Stimulated activated CD8-positive, alpha-beta memory T cell treated with anti-CD3 and anti-CD28 coated beads, Interleukin-7, amount 100 ng/mL, for 1 hour (primary cell): ENCODE measurements around the gene PNMA6E.
"Not testable (repeated sequence)": the region's sequence is repeated elsewhere in the genome, so short reads cannot be mapped to it uniquely, and the experiment has no call there.

ENCODE experiments used
- DNase-seq, 2 donors: peaks; one replicate each; pipeline ENCODE4 v3.0.0-alpha.2; 2020; ENCODE audit warnings: low read depth in 2 of 2

Gene PNMA6E

GRCh38 chrX:153408221-153408721, 7.1 kb upstream of the PNMA6E start:
- no peak for DNase-seq

GRCh38 chrX:153407736-153408135, 6.6 kb upstream of the PNMA6E start:
- no peak for DNase-seq

- no peak for DNase-seq
Measured at GRCh38 chrX:153406903-153407302, 5.8 kb upstream of the PNMA6E start.

DNA sequence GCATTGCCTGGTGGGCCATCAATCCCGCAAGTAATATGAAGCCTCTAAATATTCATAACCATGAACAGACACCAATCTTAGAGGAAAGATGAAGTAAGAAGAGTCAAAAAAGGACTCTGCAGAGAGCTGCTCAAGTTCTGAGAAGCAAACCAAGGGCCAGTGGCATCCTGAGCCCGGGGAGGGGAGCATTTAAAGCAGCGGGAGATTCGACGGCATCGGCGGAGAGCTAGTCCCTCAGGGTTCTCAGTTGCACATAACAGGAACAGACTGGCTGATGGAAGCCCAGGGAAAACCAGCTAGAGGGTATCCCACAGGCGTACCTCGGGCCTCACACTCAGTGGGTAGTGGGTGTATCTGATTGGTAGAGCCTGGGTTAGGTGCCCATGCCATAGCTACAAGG, 4.9 kb upstream of the PNMA6E start:
- DNase-seq, result no peak

- no peak for DNase-seq
Measured at GRCh38 chrX:153405426-153405825, 4.3 kb upstream of the PNMA6E start.

DNA sequence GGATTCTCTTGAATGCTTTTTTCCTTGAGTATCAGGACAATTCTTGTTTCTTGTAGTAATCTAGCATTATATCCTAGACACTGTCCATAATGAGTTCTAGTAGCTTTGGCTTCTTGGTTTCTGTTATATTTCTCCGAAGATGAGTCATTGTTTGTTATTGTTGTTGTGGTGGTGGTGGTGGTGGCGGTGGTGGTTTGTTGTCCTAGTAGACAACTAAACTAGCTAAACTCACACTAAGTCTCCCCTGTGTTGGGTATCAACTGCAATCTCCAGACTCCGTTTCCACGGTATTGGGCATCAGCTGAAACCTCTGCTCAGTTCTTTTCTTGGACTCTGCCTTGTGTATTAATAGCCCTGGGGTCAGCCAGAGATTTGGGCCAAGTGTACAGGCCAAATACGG, 3.2 kb upstream of the PNMA6E start:
- not testable (repeated sequence) for DNase-seq

- DNase-seq, result peak in 1 of 2 donors; percentile 10
Measured at GRCh38 chrX:153400146-153401132, 711 bp downstream of the PNMA6E start.

DNA sequence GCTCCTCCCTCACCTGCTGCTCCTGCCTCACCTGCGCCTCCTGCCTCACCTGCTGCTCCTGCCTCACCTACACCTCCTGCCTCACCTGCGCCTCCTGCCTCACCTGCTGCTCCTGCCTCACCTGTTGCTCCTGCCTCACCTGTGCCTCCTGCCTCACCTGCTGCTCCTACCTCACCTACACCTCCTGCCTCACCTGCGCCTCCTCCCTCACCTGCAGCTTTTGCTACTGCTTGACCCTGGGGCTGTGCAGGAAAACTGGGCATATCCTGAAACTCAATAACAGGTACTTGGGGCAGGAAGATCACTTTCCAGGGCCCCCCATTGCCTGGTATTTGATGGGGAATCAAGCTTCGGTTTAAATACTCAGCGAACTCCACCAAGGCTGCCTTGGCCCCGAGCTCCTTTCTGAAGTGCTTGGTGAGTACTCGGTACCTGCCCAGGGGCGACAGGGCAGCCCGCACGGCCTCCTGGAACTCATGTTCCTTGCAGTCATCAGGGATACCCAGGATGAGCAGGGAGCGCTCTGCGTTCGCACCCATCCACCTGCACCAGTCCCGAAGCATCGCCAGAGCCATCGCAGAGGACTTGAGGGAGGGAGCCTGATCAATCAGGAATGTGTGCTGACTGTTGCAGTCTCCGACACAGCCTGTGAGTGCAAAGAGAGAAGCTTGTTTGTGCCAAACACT, 2.7 kb downstream of the PNMA6E start:
- no peak for DNase-seq

DNA sequence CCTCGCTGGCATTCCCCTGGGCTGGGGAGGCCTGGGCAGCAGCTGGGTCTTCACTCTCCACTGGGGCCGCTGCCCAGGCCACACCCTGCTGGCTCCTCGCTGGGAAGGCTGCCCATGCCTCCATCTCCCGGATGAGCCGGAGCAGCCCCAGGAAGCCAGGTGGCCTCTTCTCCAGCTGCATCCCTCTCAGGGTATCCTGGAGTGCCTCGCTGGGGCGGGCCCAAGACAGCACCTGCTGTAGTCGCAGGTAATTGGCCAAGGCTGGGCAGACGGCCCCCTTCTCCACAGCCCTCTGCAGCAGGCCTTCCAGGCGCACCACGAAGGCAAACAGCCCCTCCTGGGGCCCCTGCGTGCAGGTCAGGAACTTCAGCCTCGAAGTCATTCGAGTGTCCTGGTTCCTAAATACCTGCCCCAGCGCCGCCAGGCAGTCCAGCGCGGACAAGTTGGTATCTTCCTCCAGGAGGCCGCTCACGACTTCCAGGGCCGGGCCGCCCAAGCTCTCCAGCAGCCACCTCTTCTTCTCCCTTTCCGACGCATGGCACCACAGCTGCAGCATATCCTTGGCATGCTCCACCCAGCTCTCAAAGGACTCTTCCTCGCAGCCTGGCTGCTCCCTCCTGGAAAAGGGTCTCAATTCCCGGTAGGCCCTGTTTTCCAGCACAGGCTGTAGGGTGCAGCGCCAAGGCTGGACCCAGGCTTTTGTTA, 3.7 kb downstream of the PNMA6E start:
- no peak for DNase-seq

DNA sequence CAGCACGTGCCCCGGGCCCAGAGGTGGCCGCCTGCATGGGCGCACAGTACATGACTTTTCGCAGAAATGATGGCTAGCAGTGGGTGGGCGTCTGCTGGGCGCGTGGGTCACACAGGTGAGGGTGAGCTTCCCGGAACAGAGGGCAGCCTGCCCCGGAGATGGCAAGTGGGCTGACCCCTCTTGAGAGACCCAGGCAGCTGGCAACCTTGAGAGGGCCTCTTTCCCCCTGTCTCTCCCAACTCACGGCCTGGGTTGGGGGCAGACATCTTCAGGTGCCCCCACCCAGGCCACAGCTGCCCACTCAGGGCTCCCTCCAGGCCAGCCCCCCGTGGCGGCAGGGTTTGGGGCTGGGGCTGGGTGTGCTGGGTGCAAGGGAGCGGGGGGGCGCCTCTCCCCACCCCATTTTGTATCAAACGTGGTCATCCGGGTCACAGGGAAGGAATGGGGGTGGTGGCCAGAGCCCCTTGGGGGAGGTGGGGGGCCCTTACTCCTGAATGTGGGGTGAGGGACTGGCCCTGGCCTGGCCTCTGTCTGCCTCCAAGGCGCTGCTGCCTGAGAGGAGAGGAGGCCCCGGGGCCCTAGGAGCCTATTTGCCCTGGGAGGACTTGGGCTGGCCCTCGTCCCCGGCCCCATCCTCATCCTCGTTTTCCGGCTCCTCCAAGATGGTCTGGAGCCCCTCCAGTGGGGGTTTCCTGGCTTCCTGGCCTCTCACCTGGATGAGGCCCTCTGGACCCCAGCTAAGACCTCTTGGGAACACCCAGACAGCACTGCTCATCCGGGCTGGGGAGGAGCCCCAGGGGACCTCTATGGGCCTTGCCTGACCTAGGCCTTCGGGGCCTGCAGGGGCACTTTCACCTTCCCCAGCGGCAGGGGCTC, 4.6 kb downstream of the PNMA6E start:
- DNase-seq, result no peak

DNA sequence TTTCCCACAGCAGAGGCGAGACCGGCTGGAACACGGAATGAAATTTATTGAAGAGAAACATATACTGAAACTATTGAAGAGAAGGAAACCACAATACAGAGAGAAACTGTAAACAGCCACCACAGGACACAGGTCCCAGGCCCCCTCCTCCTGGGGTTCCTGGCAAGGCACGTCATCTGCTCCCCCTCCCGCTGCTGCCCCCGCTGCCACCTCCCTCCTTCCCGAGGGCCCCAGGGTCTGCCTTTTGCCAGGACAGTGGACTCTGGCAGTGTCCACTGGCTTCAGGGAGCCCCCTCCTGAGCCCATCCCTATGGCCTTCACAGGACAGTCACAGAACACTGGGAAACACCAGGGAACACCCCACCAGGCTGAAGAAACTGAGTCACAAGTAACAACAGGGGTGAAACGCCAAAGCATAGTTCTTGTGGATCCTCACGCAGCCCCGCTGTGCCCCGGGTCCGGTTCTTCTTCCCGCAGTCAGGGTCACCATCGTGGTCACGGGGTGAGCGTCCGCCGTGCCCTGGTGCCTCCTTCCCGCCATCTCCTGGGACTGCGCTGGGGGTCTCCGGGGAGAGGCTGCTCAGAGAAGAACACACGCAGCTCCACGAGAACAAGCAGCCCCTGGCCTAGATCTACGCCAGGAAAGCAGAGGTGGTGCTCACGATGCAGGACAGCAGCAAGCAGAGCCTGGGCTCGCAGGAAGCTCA, 5.4 kb downstream of the PNMA6E start:
- DNase-seq, result no peak

DNA sequence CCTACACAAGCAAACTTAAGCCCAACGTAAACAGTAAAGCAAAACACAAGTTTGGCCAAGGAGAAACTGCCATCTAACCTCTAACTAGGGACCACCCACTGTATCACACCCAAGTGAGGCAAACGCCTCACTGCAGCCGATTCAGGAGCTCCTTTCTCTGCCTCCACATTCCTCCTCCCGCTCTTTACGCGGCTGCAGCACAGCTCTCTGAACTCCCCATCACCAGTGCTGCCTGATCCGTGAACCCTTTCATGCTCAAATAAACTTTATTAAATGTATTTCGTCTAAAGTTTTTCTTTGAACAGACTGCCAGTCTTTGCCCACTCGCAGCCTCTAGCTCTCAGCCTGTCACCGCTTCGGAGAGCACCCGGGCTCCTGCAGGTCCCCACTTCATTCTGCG, 6.5 kb downstream of the PNMA6E start:
- DNase-seq, result no peak

DNA sequence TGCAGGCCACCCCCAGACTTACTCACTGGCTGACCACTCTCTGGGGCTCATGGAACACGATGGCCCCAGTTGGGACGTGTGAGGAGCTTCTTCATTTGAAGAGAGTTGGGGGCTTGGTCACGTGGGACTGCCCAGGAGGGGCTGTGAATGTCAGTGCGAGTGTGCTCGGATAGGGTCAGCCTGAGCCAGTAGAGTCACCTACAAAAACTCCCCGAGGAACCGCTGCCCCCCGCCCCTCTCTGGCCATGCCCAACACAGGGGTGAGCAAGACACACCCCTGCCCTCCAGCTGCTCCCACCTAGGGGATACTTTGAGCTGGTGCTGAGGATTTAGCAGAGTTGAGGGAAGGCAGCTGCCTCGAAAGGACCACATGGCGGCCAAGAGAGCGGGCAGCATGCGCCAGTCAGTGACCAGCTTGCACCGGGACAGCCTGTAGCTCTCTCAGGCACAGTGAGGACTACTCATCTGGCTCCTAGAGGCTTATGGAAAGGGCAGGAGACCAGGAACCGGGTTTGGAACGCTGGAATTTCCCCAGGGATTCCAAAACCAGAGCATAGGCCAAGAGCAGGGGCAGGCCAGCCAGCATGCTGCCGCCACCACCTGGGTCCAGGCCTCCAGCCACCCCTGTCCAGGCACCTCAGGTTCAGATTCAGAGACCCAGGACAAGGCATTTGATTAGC, 8.4 kb downstream of the PNMA6E start:
- DNase-seq, result no peak

GRCh38 chrX:153389460-153389768, 11.7 kb downstream of the PNMA6E start:
- not testable (repeated sequence) for DNase-seq

DNA sequence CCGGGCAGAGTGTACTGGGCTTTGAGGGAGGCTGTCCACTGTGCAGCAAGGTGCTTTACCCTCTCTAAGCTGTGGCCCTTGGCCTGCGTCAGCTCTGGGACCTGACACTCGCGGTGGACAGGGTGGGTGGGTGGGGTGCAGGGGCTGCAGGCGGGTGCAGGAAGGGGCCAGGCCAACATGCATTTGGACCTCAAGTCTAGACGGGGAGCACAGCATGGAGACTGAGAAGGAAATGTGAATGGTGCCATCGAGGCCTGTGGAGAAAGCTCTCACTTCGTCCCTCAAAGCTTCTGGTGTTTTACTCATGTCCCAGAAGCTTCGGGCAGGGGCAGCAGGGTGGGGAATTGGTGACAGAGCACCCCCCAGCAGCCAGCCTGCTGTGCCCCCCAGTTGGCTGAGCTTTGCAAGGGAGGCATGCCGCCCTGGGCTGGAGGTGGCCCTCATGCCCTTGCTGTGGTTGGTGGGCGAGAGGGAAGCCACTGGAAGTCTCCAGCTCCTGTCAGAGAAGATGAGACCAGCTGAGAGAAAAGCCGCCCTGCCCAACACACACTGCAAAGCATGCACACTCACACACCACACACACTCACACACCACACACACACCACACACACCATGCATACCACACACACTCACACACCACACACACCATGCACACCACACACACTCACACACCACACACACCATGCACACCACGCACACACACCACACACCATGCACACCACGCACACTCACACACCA, 12.3 kb downstream of the PNMA6E start:
- DNase-seq, result no peak

DNA sequence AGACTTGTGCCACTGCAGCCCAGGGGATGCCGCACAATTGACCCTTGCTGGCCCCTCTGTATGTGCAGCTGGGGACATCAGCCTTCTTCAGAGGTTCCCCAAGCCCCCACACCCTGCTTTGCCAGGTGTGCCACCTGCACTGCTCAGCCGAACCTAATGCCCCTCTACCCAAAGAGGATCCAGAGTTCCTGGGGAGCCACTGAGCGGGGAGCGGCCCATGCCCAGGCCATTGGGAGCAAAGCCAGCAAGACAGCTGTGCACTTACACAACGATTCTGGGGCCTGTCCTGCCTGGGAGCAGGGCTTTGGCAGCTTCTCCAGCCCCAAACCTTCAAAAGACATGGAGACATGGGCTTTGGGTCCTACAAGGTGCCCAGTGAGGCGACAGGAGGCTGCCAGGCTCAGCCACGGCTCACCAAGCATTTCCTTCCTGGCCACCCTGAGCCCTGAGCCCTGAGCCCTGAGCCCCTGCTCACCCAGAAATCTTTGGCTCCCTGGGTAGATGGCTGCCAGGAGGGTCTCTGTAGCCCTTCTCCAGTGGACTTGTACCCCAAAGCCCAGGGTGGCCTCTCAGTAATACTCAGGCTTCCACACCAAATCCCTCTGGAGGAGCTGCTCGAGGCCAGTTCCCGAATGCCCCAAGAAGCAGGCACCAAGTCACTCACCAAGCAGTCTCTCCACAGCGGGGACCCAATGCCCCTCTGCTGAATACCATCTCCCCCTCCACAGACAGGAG, 13.0 kb downstream of the PNMA6E start:
- DNase-seq, result no peak

DNA sequence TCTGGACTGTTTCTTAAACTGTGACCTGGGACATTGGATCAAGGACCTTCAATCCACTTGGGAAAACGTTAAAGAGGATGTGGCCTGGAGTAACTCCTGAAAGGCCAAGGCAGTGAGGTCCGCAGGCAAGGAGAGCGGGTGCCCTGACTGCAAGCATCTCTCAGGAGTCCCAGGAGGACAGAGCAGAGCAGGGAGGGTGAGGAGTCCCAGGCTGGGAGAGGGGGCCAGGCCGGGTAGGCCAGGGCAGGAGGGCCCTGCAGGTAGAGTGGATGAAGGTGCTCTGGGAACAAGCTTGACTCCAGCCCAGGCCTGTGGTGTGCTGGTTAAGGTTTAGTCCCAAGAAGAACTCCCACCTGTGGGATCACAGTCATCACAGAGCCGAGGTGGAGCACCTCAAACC, 13.8 kb downstream of the PNMA6E start:
- no peak for DNase-seq

GRCh38 chrX:153386097-153386496, 15.1 kb downstream of the PNMA6E start:
- DNase-seq, result no peak

DNA sequence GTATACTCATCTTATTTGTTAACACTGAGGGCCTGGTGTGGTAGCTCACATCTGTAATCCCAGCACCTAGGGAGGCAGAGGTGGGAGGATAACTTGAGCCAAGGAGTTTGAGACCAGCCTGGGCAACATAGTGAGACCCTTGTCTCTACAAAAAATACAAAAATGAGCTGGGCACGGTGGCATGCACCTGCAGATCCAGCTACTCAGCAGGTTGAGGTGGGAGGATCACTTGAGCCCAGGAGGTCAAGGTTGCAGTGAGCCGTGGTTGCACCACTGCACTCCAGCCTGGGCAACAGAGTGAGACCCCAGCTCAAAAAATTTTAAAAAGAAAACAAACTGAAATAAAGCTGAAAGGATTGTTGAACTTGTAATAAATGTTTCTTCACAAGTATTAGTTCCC, 16.2 kb downstream of the PNMA6E start:
- not testable (repeated sequence) for DNase-seq
